ENCODE measurements around the gene HMGN4. TPM values are rescaled to one million over a fixed set of nuclear protein-coding genes. Genes with fewer than 3 reads are reported as not detected.

The HMGN4 gene
- total and polyA plus RNA-seq, 9 of the 15 experiments (the other 6 are each of a cell fraction or from before 2014, with no cell fraction given), result 35.4 to 134 (median 94.1) TPM

- TF ChIP-seq MNT (conservative IDR thresholded peaks at IDR 0.05), result peak; percentile 13 to 21; a peak in 2 of 4 replicates
- no peak for TF ChIP-seq NFATC3 (IDR thresholded peaks at IDR 0.05)
- TF ChIP-seq MEIS2 (IDR thresholded peaks at IDR 0.05; ENCODE audit: partially characterized antibody), result peak; percentile 51
- TF ChIP-seq IRF1 (CRISPR knock-in tag; IDR thresholded peaks at IDR 0.05; ENCODE audit: borderline replicate concordance), result no peak
- no peak for TF ChIP-seq DIDO1 (tag; IDR thresholded peaks at IDR 0.05; ENCODE audit: low read depth)
- TF ChIP-seq NR0B1 (IDR thresholded peaks at IDR 0.05; ENCODE audit: partially characterized antibody), result no peak
- no peak for TF ChIP-seq RBM17 (IDR thresholded peaks at IDR 0.05; ENCODE audit: borderline replicate concordance, low read depth, low read length)
- TF ChIP-seq FOXJ2 (tag; IDR thresholded peaks at IDR 0.05), result peak; percentile 6; the same call in 1 of the 2 replicates
- no peak for TF ChIP-seq MBD1 (CRISPR knock-in tag; IDR thresholded peaks at IDR 0.05)
- no peak for TF ChIP-seq SFPQ (IDR thresholded peaks at IDR 0.05; ENCODE audit: low read depth, low read length)
- TF ChIP-seq ZNF253 (CRISPR knock-in tag; conservative IDR thresholded peaks at IDR 0.05), result no peak
- peak; percentile 72 for TF ChIP-seq CBFA2T2 (conservative IDR thresholded peaks at IDR 0.05)
- TF ChIP-seq TAF9B (IDR thresholded peaks at IDR 0.05; ENCODE audit: partially characterized antibody), result no peak
- no peak for TF ChIP-seq RNF219 (CRISPR knock-in tag; IDR thresholded peaks at IDR 0.05)
- TF ChIP-seq USF2 (CRISPR knock-in tag; IDR thresholded peaks at IDR 0.05), result no peak
- TF ChIP-seq SMAD1 (IDR thresholded peaks at IDR 0.05; ENCODE audit: low read depth, low read length, partially characterized antibody), result no peak
Measured at GRCh38 chr6:26576407-26576843, 38.3 kb downstream of the HMGN4 start (continued).

Measured in K562 (cell line).